ENCODE measurements around the gene AMTN. TPM values are rescaled to one million over a fixed set of nuclear protein-coding genes. Genes with fewer than 3 reads are reported as not detected.
"Not testable (repeated sequence)": the region's sequence is repeated elsewhere in the genome, so short reads cannot be mapped to it uniquely, and the experiment has no call there.

The AMTN gene, protein sequence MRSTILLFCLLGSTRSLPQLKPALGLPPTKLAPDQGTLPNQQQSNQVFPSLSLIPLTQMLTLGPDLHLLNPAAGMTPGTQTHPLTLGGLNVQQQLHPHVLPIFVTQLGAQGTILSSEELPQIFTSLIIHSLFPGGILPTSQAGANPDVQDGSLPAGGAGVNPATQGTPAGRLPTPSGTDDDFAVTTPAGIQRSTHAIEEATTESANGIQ
- not detected for polyA plus RNA-seq (2013, experiment 1 of 2)
- not detected for polyA plus RNA-seq (2013, experiment 2 of 2)

DNA sequence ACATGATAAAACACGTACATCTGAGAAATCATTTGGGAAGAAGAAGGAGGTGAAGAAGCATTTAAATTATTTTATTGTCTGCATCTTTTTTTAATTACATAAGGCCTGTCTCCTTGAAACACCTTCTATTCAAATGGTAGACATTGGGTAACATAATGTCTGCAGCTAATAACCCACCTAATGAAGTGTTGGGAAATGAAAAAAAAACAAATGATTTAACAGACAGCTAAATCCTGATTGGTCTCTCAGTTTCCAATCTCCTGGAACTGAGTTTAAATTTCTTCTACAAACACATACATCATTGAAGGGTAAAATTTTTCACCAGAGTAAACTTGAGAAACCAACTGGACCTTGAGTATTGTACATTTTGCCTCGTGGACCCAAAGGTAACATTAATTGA is at the start of gene AMTN:
Gene AMTN (plus strand): TSS at position 301 of the 400 bp plus-strand sequence. CDS start 209 bp downstream, outside the sequence.
- Histone ChIP-seq H3K36me3 (ENCODE audit: control insufficient read depth, insufficient read depth, low read length) (no peaks in the 10 kb centered on the region), H3K4me3 (ENCODE audit: low read length) (no peak within 1 kb of the TSS), H3K18ac (ENCODE audit: low read length) (no peak within 1 kb of the TSS)

GRCh38 chr4:70471897-70472296 is 46.5 kb upstream of the AMTN start, which contains the start of gene MUC7:
Gene MUC7, plus strand, starts transcription at chr4:70472197. Its CDS starts 1,825 bp downstream, at chr4:70474022.
- H3K4me2 ChIP-seq (ENCODE audit: low read length), result no peak within 1 kb of the TSS
- H3K36me3 ChIP-seq (ENCODE audit: control insufficient read depth, insufficient read depth, low read length), result no peaks in the 10 kb centered on the region
- WGBS (ENCODE audit: extremely low coverage, insufficient coverage, low lambda C conversion rate), result no CpG with 5 or more reads among the region's 4 CpGs
- no peaks in the 10 kb centered on the region for H3K27me3 ChIP-seq (ENCODE audit: insufficient read depth, low read length, poor library complexity)
- no peak within 1 kb of the TSS for H3K27ac ChIP-seq (ENCODE audit: low read depth, low read length)
- no peak within 1 kb of the TSS for H4K8ac ChIP-seq (ENCODE audit: low read depth, low read length)
- DNase-seq, result no peak
- no peak within 1 kb of the TSS for H3K4me3 ChIP-seq (ENCODE audit: low read length)
- no peaks in the 10 kb centered on the region for H3K4me1 ChIP-seq (ENCODE audit: control insufficient read depth, low read depth, low read length)
- H4K5ac ChIP-seq (ENCODE audit: low read length), result no peak within 1 kb of the TSS
- H3K79me2 ChIP-seq (ENCODE audit: control insufficient read depth, insufficient read depth, low read length), result no peaks in the 10 kb centered on the region
- H3K4ac ChIP-seq (ENCODE audit: low read depth, low read length), result no peak within 1 kb of the TSS
- H3K18ac ChIP-seq (ENCODE audit: low read length), result no peak within 1 kb of the TSS
- no peak within 1 kb of the TSS for H2BK15ac ChIP-seq (replicated peaks; ENCODE audit: low read depth)
- H3K79me1 ChIP-seq (ENCODE audit: low read length), result no peaks in the 10 kb centered on the region
- no peak within 1 kb of the TSS for H2BK5ac ChIP-seq (ENCODE audit: low read length)
- no peak within 1 kb of the TSS for H3K23ac ChIP-seq (ENCODE audit: low read length)
- no peak within 1 kb of the TSS for H2AK5ac ChIP-seq (ENCODE audit: low read length)
- no peak within 1 kb of the TSS for H3K56ac ChIP-seq (ENCODE audit: low read length)
- no peak within 1 kb of the TSS for H3K9ac ChIP-seq (ENCODE audit: low read length)
- no peak within 1 kb of the TSS for H2BK120ac ChIP-seq (ENCODE audit: low read depth, low read length)

More for the DNA sequence above, at the start of gene AMTN:
- Histone ChIP-seq H3K23ac (ENCODE audit: low read length) (no peak within 1 kb of the TSS), H3K4me1 (ENCODE audit: control insufficient read depth, low read depth, low read length) (no peaks in the 10 kb centered on the region), H4K5ac (ENCODE audit: low read length) (no peak within 1 kb of the TSS), H2BK120ac (ENCODE audit: low read depth, low read length) (no peak within 1 kb of the TSS), H2AK5ac (ENCODE audit: low read length) (no peak within 1 kb of the TSS), H2BK15ac (replicated peaks; ENCODE audit: low read depth) (no peak within 1 kb of the TSS), H3K4me2 (ENCODE audit: low read length) (no peak within 1 kb of the TSS), H3K27me3 (ENCODE audit: insufficient read depth, low read length, poor library complexity) (no peaks in the 10 kb centered on the region), H3K56ac (ENCODE audit: low read length) (no peak within 1 kb of the TSS), H2BK5ac (ENCODE audit: low read length) (no peak within 1 kb of the TSS), H3K9ac (ENCODE audit: low read length) (no peak within 1 kb of the TSS), H4K8ac (ENCODE audit: low read depth, low read length) (no peak within 1 kb of the TSS), H3K79me2 (ENCODE audit: control insufficient read depth, insufficient read depth, low read length) (no peaks in the 10 kb centered on the region), H3K79me1 (ENCODE audit: low read length) (no peaks in the 10 kb centered on the region), H3K27ac (ENCODE audit: low read depth, low read length) (no peak within 1 kb of the TSS), H3K4ac (ENCODE audit: low read depth, low read length) (no peak within 1 kb of the TSS)
- WGBS (ENCODE audit: extremely low coverage, insufficient coverage, low lambda C conversion rate), result no CpG with 5 or more reads among the region's 2 CpGs
- no peak for DNase-seq

- no peak overlapping the region for H3K56ac ChIP-seq (ENCODE audit: low read length)
- H3K18ac ChIP-seq (ENCODE audit: low read length), result no peak overlapping the region
- no peaks in the 10 kb centered on the region for H3K36me3 ChIP-seq (ENCODE audit: control insufficient read depth, insufficient read depth, low read length)
- no peak overlapping the region for H2BK120ac ChIP-seq (ENCODE audit: low read depth, low read length)
- H3K27me3 ChIP-seq (ENCODE audit: insufficient read depth, low read length, poor library complexity), result no peaks in the 10 kb centered on the region
- H3K4me2 ChIP-seq (ENCODE audit: low read length), result no peak overlapping the region
- no peak overlapping the region for H3K27ac ChIP-seq (ENCODE audit: low read depth, low read length)
- no peak overlapping the region for H3K9ac ChIP-seq (ENCODE audit: low read length)
- no peak overlapping the region for H2BK15ac ChIP-seq (replicated peaks; ENCODE audit: low read depth)
- H3K79me2 ChIP-seq (ENCODE audit: control insufficient read depth, insufficient read depth, low read length), result no peaks in the 10 kb centered on the region
- no peak for DNase-seq
- no peak overlapping the region for H4K8ac ChIP-seq (ENCODE audit: low read depth, low read length)
- no peak overlapping the region for H3K4me3 ChIP-seq (ENCODE audit: low read length)
- no peak overlapping the region for H3K4ac ChIP-seq (ENCODE audit: low read depth, low read length)
- 100% methylated on average over 2 of the region's 4 CpGs for WGBS (ENCODE audit: extremely low coverage, insufficient coverage, low lambda C conversion rate)
- H3K79me1 ChIP-seq (ENCODE audit: low read length), result no peaks in the 10 kb centered on the region
- no peak overlapping the region for H2BK5ac ChIP-seq (ENCODE audit: low read length)
- no peaks in the 10 kb centered on the region for H3K4me1 ChIP-seq (ENCODE audit: control insufficient read depth, low read depth, low read length)
- H4K5ac ChIP-seq (ENCODE audit: low read length), result no peak overlapping the region
- H3K23ac ChIP-seq (ENCODE audit: low read length), result no peak overlapping the region
- H2AK5ac ChIP-seq (ENCODE audit: low read length), result no peak overlapping the region
Measured at GRCh38 chr4:70473679-70474078, 44.7 kb upstream of the AMTN start.

GRCh38 chr4:70488748-70489147 is 29.6 kb upstream of the AMTN start:
- H2BK120ac ChIP-seq (ENCODE audit: low read depth, low read length), result no peak overlapping the region
- no peak overlapping the region for H3K18ac ChIP-seq (ENCODE audit: low read length)
- H3K9ac ChIP-seq (ENCODE audit: low read length), result no peak overlapping the region
- no peak overlapping the region for H3K4me2 ChIP-seq (ENCODE audit: low read length)
- H2AK5ac ChIP-seq (ENCODE audit: low read length), result no peak overlapping the region
- H3K4ac ChIP-seq (ENCODE audit: low read depth, low read length), result no peak overlapping the region
- no peak for DNase-seq
- no peak overlapping the region for H4K5ac ChIP-seq (ENCODE audit: low read length)
- no peak overlapping the region for H2BK15ac ChIP-seq (replicated peaks; ENCODE audit: low read depth)
- H3K79me2 ChIP-seq (ENCODE audit: control insufficient read depth, insufficient read depth, low read length), result no peaks in the 10 kb centered on the region
- H3K27me3 ChIP-seq (ENCODE audit: insufficient read depth, low read length, poor library complexity), result no peaks in the 10 kb centered on the region
- no peaks in the 10 kb centered on the region for H3K79me1 ChIP-seq (ENCODE audit: low read length)
- no peaks in the 10 kb centered on the region for H3K36me3 ChIP-seq (ENCODE audit: control insufficient read depth, insufficient read depth, low read length)
- no peak overlapping the region for H3K56ac ChIP-seq (ENCODE audit: low read length)
- no peaks in the 10 kb centered on the region for H3K4me1 ChIP-seq (ENCODE audit: control insufficient read depth, low read depth, low read length)
- H3K23ac ChIP-seq (ENCODE audit: low read length), result no peak overlapping the region
- no CpG with 5 or more reads among the region's 3 CpGs for WGBS (ENCODE audit: extremely low coverage, insufficient coverage, low lambda C conversion rate)
- no peak overlapping the region for H2BK5ac ChIP-seq (ENCODE audit: low read length)
- no peak overlapping the region for H4K8ac ChIP-seq (ENCODE audit: low read depth, low read length)
- H3K27ac ChIP-seq (ENCODE audit: low read depth, low read length), result no peak overlapping the region
- no peak overlapping the region for H3K4me3 ChIP-seq (ENCODE audit: low read length)

GRCh38 chr4:70496231-70496630 is 22.1 kb upstream of the AMTN start:
- no peaks in the 10 kb centered on the region for H3K79me1 ChIP-seq (ENCODE audit: low read length)
- no peak overlapping the region for H2BK120ac ChIP-seq (ENCODE audit: low read depth, low read length)
- no peak overlapping the region for H2BK15ac ChIP-seq (replicated peaks; ENCODE audit: low read depth)
- H3K23ac ChIP-seq (ENCODE audit: low read length), result no peak overlapping the region
- H3K27me3 ChIP-seq (ENCODE audit: insufficient read depth, low read length, poor library complexity), result no peaks in the 10 kb centered on the region
- no peak overlapping the region for H4K8ac ChIP-seq (ENCODE audit: low read depth, low read length)
- H3K56ac ChIP-seq (ENCODE audit: low read length), result no peak overlapping the region
- no peak overlapping the region for H2AK5ac ChIP-seq (ENCODE audit: low read length)
- H3K9ac ChIP-seq (ENCODE audit: low read length), result no peak overlapping the region
- H3K4me2 ChIP-seq (ENCODE audit: low read length), result no peak overlapping the region
- no peak overlapping the region for H3K27ac ChIP-seq (ENCODE audit: low read depth, low read length)
- no peaks in the 10 kb centered on the region for H3K36me3 ChIP-seq (ENCODE audit: control insufficient read depth, insufficient read depth, low read length)
- no peak overlapping the region for H3K4me3 ChIP-seq (ENCODE audit: low read length)
- H2BK5ac ChIP-seq (ENCODE audit: low read length), result no peak overlapping the region
- no peaks in the 10 kb centered on the region for H3K4me1 ChIP-seq (ENCODE audit: control insufficient read depth, low read depth, low read length)
- H3K79me2 ChIP-seq (ENCODE audit: control insufficient read depth, insufficient read depth, low read length), result no peaks in the 10 kb centered on the region
- H3K4ac ChIP-seq (ENCODE audit: low read depth, low read length), result no peak overlapping the region
- DNase-seq, result no peak
- H4K5ac ChIP-seq (ENCODE audit: low read length), result no peak overlapping the region
- no peak overlapping the region for H3K18ac ChIP-seq (ENCODE audit: low read length)
- 100% methylated on average over 1 of the region's 6 CpGs for WGBS (ENCODE audit: extremely low coverage, insufficient coverage, low lambda C conversion rate)

- H3K4me2 ChIP-seq (ENCODE audit: low read length); H2BK5ac ChIP-seq (ENCODE audit: low read length); H3K4ac ChIP-seq (ENCODE audit: low read depth, low read length); H3K79me1 ChIP-seq (ENCODE audit: low read length); H4K5ac ChIP-seq (ENCODE audit: low read length); H3K79me2 ChIP-seq (ENCODE audit: control insufficient read depth, insufficient read depth, low read length); H3K27me3 ChIP-seq (ENCODE audit: insufficient read depth, low read length, poor library complexity); H3K23ac ChIP-seq (ENCODE audit: low read length); H2BK120ac ChIP-seq (ENCODE audit: low read depth, low read length); H2AK5ac ChIP-seq (ENCODE audit: low read length); H3K9ac ChIP-seq (ENCODE audit: low read length); H4K8ac ChIP-seq (ENCODE audit: low read depth, low read length); H3K27ac ChIP-seq (ENCODE audit: low read depth, low read length); H3K56ac ChIP-seq (ENCODE audit: low read length); H2BK15ac ChIP-seq (replicated peaks; ENCODE audit: low read depth); H3K36me3 ChIP-seq (ENCODE audit: control insufficient read depth, insufficient read depth, low read length); H3K4me1 ChIP-seq (ENCODE audit: control insufficient read depth, low read depth, low read length); DNase-seq; H3K4me3 ChIP-seq (ENCODE audit: low read length); H3K18ac ChIP-seq (ENCODE audit: low read length): not testable (repeated sequence)
- no CpG with 5 or more reads among the region's 8 CpGs for WGBS (ENCODE audit: extremely low coverage, insufficient coverage, low lambda C conversion rate)
Measured at GRCh38 chr4:70501838-70502237, 16.5 kb upstream of the AMTN start.
